ENCODE results near the gene SORCS2.

Gene SORCS2

GRCh38 chr4:7167706-7168105, 24.6 kb upstream of the SORCS2 start:
- Histone ChIP-seq H3K9ac (ENCODE audit: low read depth, low read length) (no peak overlapping the region), H3K9me3 (ENCODE audit: control insufficient read depth, insufficient read depth, low read length) (no peaks in the 10 kb centered on the region), H3K4me1 (ENCODE audit: insufficient read depth, low read length) (no peaks in the 10 kb centered on the region), H3K36me3 (ENCODE audit: insufficient read depth, low read length) (no peaks in the 10 kb centered on the region)

DNA sequence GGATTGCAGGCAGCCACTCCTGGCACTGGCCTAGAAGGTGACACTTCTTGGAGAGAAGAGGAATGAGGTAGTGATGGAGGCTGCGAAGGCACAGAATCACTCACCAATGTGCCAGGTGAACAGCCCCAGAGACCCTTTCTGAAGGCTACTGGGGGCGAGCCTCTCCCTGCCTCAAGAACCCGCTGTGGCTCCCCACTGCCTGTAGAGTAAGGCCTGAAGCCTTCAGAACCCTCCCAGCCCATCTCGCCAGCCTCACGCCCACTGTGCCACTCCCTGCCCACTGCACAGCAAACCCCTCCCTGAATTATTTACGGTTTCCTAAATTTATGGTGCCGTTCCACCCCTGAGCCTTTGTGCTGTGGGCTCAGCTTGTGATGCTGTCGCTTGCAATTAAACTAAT, 24.2 kb upstream of the SORCS2 start:
- Histone ChIP-seq H3K9me3 (ENCODE audit: control insufficient read depth, insufficient read depth, low read length) (no peaks in the 10 kb centered on the region), H3K4me1 (ENCODE audit: insufficient read depth, low read length) (no peaks in the 10 kb centered on the region), H3K36me3 (ENCODE audit: insufficient read depth, low read length) (no peaks in the 10 kb centered on the region), H3K9ac (ENCODE audit: low read depth, low read length) (no peak overlapping the region)

GRCh38 chr4:7169134-7169533, 23.2 kb upstream of the SORCS2 start:
- no peaks in the 10 kb centered on the region for H3K4me1 ChIP-seq (ENCODE audit: insufficient read depth, low read length)
- no peaks in the 10 kb centered on the region for H3K9me3 ChIP-seq (ENCODE audit: control insufficient read depth, insufficient read depth, low read length)
- H3K9ac ChIP-seq (ENCODE audit: low read depth, low read length), result no peak overlapping the region
- no peaks in the 10 kb centered on the region for H3K36me3 ChIP-seq (ENCODE audit: insufficient read depth, low read length)

DNA sequence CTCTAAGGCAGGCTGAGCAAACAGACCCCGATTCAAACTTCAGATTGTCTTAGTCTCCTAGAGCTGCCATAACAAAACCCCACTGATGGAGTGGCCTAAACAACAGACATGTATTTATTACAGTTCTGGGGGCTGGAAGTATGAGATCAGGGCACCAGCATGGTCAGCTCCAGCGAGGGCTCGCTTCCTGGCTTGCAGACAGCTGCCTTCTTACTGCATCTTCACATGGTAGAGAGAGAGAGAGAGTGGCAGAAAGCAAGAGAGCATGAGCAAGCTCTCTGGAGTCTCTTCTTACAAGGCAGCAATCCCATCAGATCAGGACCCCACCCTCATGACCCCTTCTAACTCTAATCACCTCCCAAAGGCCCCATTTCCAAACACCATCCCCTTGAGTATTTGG, 22.3 kb upstream of the SORCS2 start:
- H3K9me3 ChIP-seq (ENCODE audit: control insufficient read depth, insufficient read depth, low read length), result no peaks in the 10 kb centered on the region
- H3K9ac ChIP-seq (ENCODE audit: low read depth, low read length), result no peak overlapping the region
- no peaks in the 10 kb centered on the region for H3K4me1 ChIP-seq (ENCODE audit: insufficient read depth, low read length)
- H3K36me3 ChIP-seq (ENCODE audit: insufficient read depth, low read length), result no peaks in the 10 kb centered on the region

DNA sequence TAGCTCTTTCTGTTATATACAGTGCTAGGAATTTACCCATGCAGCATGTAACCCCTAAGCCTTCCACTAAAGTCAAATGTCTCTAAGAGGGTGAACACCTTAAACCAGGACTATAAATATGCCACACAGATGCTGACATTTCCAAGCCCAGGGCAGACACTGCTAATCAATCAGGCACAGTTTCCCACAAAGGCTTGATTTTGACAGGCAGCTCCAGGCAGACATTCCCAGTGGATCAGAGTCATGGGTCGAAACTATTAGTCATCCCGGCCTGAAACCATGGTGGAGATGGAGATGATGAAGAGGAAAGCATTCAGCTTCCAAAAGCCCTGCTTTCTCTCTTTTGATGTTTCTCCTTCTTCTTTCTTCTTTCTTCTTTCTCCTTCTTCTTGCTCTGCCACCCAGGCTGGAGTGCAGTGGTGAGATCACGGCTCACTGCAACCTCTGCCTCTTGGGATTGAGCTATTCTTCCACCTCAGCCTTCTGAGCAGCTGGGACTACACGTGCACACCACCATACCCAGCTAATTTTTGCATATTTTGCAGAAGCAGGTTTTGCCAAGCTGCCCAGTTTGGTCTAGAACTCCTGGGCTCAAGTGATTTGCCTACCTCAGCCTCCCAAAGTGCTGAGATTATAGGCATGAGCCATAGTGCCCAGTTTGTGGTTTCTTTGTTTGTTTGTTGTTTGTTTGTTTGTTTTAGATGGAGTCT, 21.0 kb upstream of the SORCS2 start:
- Histone ChIP-seq H3K9ac (ENCODE audit: low read depth, low read length) (no peak overlapping the region), H3K4me1 (ENCODE audit: insufficient read depth, low read length) (no peaks in the 10 kb centered on the region), H3K36me3 (ENCODE audit: insufficient read depth, low read length) (no peaks in the 10 kb centered on the region), H3K9me3 (ENCODE audit: control insufficient read depth, insufficient read depth, low read length) (no peaks in the 10 kb centered on the region)

- H3K36me3 ChIP-seq (ENCODE audit: insufficient read depth, low read length), result no peaks in the 10 kb centered on the region
- H3K9me3 ChIP-seq (ENCODE audit: control insufficient read depth, insufficient read depth, low read length), result no peaks in the 10 kb centered on the region
- H3K4me1 ChIP-seq (ENCODE audit: insufficient read depth, low read length), result no peaks in the 10 kb centered on the region
- H3K9ac ChIP-seq (ENCODE audit: low read depth, low read length), result no peak overlapping the region
Observed at GRCh38 chr4:7172508-7172907, 19.8 kb upstream of the SORCS2 start.

DNA sequence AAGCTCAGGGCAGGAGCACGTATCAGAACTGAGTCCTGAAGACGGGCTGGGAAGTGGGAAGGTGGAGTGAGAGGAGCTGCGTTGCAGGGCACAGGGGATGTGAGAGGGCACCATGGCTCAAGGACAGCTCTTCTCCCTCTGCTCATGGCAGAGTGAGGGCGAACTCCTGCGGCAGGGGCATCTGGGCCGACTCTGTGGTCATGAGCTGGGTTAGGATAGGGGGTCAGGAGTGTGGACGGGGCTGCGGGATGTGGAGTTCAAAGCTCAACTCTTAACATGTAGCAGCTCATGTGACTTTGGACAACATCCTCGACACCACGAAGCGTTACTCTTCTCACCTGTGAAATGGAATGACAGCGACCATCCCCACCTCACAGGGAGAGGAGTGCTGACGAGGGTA, 19.4 kb upstream of the SORCS2 start:
- Histone ChIP-seq H3K36me3 (ENCODE audit: insufficient read depth, low read length) (no peaks in the 10 kb centered on the region), H3K9me3 (ENCODE audit: control insufficient read depth, insufficient read depth, low read length) (no peaks in the 10 kb centered on the region), H3K9ac (ENCODE audit: low read depth, low read length) (no peak overlapping the region), H3K4me1 (ENCODE audit: insufficient read depth, low read length) (no peaks in the 10 kb centered on the region)

DNA sequence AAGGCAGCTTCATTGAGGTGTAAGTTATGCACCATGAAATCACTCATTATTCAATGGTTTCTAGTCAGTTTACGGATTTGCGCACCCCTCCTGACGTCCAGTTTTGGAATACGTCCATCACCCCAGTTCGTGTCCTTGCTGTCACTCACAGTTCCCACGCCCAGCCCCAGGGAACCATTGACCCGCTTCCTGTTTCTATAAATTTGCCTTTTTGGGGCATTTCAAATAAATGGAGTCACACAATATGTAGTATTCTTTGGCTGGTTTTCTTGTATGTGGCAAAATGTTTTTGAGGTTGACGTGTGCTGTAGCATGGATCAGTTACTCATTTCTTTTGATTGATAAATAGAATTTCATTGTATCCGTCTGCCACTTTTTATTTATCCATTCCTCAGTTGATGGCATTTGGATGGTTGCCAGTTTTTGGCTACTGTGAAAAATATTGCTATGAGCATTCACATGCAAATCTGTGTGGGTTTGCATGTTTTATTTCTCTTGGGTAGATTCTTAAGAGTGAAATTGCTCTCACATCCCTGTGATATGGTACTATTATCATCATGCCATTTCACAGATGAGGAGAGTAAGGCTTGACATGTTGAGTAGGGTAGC, 18.4 kb upstream of the SORCS2 start:
- H3K9ac ChIP-seq (ENCODE audit: low read depth, low read length), result no peak overlapping the region
- H3K9me3 ChIP-seq (ENCODE audit: control insufficient read depth, insufficient read depth, low read length), result no peaks in the 10 kb centered on the region
- H3K4me1 ChIP-seq (ENCODE audit: insufficient read depth, low read length), result no peaks in the 10 kb centered on the region
- H3K36me3 ChIP-seq (ENCODE audit: insufficient read depth, low read length), result no peaks in the 10 kb centered on the region

GRCh38 chr4:7179158-7179557, 13.2 kb upstream of the SORCS2 start:
- Histone ChIP-seq H3K4me1 (ENCODE audit: insufficient read depth, low read length) (no peaks in the 10 kb centered on the region), H3K9me3 (ENCODE audit: control insufficient read depth, insufficient read depth, low read length) (no peaks in the 10 kb centered on the region), H3K36me3 (ENCODE audit: insufficient read depth, low read length) (no peaks in the 10 kb centered on the region), H3K9ac (ENCODE audit: low read depth, low read length) (no peak overlapping the region)

GRCh38 chr4:7180938-7181337, 11.4 kb upstream of the SORCS2 start:
- Histone ChIP-seq H3K36me3 (ENCODE audit: insufficient read depth, low read length) (no peaks in the 10 kb centered on the region), H3K9me3 (ENCODE audit: control insufficient read depth, insufficient read depth, low read length) (no peaks in the 10 kb centered on the region), H3K4me1 (ENCODE audit: insufficient read depth, low read length) (no peaks in the 10 kb centered on the region), H3K9ac (ENCODE audit: low read depth, low read length) (no peak overlapping the region)

DNA sequence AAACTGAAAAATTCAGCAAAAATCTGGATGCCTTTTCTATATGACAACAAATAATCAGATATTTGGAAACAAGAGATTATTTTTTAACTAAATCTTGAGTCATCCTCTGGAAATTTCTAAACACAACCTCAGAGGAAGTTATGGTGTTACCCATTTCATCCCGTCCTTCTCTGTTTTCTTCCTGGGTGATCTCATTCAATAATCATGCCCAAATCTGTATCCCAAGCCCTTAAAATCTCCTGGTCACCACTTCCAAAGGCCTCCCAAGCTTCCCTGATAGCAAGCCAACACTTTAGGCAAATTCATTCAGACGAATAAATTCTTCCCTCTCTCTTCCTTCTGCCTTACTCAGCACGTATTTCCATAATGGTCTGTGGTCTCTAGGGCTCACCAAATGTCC, 9.7 kb upstream of the SORCS2 start:
- no peak overlapping the region for H3K9ac ChIP-seq (ENCODE audit: low read depth, low read length)
- no peaks in the 10 kb centered on the region for H3K9me3 ChIP-seq (ENCODE audit: control insufficient read depth, insufficient read depth, low read length)
- H3K36me3 ChIP-seq (ENCODE audit: insufficient read depth, low read length), result no peaks in the 10 kb centered on the region
- no peaks in the 10 kb centered on the region for H3K4me1 ChIP-seq (ENCODE audit: insufficient read depth, low read length)

DNA sequence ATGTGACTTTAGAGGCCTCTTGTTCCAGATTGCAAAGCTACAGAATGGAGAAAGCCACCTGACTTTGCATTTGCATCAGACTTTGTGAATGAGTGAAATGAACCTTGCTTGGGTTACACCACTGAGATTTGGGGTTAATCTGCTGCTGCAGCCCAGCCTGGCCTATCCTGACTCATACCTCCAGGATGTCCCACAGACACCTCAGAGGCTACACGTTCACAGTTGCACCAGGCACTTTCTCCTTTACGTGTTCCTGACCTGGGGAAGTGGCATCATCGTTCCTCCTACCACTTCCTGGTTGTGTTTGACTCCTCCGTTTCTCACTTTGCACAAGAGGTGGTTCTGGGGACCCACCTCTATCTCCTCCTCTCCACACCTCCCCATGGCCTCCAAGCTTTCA, 9.2 kb upstream of the SORCS2 start:
- Histone ChIP-seq H3K9me3 (ENCODE audit: control insufficient read depth, insufficient read depth, low read length) (no peaks in the 10 kb centered on the region), H3K9ac (ENCODE audit: low read depth, low read length) (no peak overlapping the region), H3K4me1 (ENCODE audit: insufficient read depth, low read length) (no peaks in the 10 kb centered on the region), H3K36me3 (ENCODE audit: insufficient read depth, low read length) (no peaks in the 10 kb centered on the region)

- H3K9me3 ChIP-seq (ENCODE audit: control insufficient read depth, insufficient read depth, low read length), result no peaks in the 10 kb centered on the region
- no peaks in the 10 kb centered on the region for H3K36me3 ChIP-seq (ENCODE audit: insufficient read depth, low read length)
- H3K9ac ChIP-seq (ENCODE audit: low read depth, low read length), result no peak overlapping the region
- H3K4me1 ChIP-seq (ENCODE audit: insufficient read depth, low read length), result no peaks in the 10 kb centered on the region
Observed at GRCh38 chr4:7183780-7184460, 8.4 kb upstream of the SORCS2 start.

GRCh38 chr4:7185487-7186030, 6.8 kb upstream of the SORCS2 start:
- Histone ChIP-seq H3K9me3 (ENCODE audit: control insufficient read depth, insufficient read depth, low read length) (no peaks in the 10 kb centered on the region), H3K9ac (ENCODE audit: low read depth, low read length) (no peak overlapping the region), H3K4me1 (ENCODE audit: insufficient read depth, low read length) (no peaks in the 10 kb centered on the region), H3K36me3 (ENCODE audit: insufficient read depth, low read length) (no peaks in the 10 kb centered on the region)

- Histone ChIP-seq H3K4me1 (ENCODE audit: insufficient read depth, low read length) (no peaks in the 10 kb centered on the region), H3K36me3 (ENCODE audit: insufficient read depth, low read length) (no peaks in the 10 kb centered on the region), H3K9ac (ENCODE audit: low read depth, low read length) (no peak overlapping the region), H3K9me3 (ENCODE audit: control insufficient read depth, insufficient read depth, low read length) (no peaks in the 10 kb centered on the region)
Observed at GRCh38 chr4:7186031-7186430, 6.3 kb upstream of the SORCS2 start.
